Stimulated activated CD4-positive, alpha-beta T cell treated with anti-CD3 and anti-CD28 coated beads, Interleukin-2, amount 100 ng/mL, for 24 hours (primary cell): ENCODE data around the gene SYNPO2L.
A peak's percentile ranks its signal among the peaks of the same experiment; 100 is the strongest.
"Not testable (repeated sequence)": the region's sequence is repeated elsewhere in the genome, so short reads cannot be mapped to it uniquely, and the experiment has no call there.

ENCODE experiments used
- DNase-seq, 2 donors: peaks; one replicate each; pipeline ENCODE4 v3.0.0-alpha.2; 2020

SYNPO2L gene

GRCh38 chr10:73648975-73649829 lies 6.6 kb downstream of the SYNPO2L start:
- no peak for DNase-seq

- peak in 1 of 2 donors; percentile 5 for DNase-seq
Observed at GRCh38 chr10:73647875-73648651, 7.8 kb downstream of the SYNPO2L start.

GRCh38 chr10:73647211-73647874 lies 8.5 kb downstream of the SYNPO2L start:
- DNase-seq: peak; percentile 34 to 50

DNA sequence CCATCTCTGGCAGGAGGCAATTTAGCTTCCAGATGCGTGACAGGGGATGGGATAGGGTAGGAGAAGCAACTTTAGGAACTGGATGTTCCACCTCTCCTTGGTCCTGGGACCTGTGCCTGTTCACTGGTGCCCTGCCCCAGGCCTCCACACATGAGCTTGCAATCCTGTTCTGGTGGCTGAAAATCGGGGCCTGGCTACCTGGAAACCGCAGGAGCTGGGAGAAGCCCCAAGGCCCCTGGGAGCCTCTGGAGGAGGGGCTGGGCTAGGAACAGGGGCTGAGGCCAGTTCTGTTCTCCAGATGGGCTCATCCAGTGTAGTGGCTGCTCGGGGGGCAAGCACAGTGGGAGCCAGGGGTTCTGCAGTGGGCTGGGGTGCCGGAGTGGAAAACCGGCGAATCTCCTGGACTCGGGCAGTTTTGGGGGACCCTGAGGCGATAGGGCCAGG lies 9.2 kb downstream of the SYNPO2L start:
- no peak for DNase-seq

DNA sequence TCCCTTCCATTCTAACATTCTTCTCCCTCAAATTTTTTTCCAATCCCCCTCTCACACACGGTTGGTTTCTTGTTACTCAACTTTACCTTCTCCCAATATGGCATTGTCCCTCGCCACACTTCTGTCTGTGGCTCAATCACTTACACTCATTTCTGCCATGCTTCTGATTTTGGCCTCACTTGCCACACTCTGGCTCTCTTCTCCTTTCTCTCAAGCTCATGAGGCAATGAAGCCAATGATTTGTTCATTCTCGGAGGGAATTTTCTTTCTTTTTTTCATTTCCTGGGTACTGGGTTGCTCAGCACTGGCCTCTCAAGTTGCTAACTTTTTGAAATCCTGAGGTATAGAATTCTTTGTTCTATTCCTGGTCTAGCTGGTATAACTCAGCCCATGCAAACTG lies 10.6 kb downstream of the SYNPO2L start:
- DNase-seq: no peak

DNA sequence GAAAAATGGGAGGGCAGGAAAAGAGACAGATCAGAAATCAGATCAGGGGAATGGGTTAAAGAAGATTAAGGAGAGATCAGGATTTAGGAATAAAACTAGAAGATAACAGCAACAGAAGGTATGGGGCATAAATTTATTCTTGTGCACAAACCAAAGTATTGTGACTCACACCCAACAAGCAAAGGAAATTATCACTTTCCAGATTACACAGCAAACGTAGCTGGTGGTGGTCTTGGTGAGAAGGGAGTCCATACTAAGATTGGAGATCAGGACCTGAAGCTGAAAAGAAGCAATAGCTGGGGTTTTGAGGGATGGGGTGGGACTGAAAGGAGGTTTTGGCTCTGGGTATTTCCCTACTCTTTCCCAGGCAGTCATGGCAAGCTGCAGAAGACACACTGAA lies 11.1 kb downstream of the SYNPO2L start:
- no peak for DNase-seq

- DNase-seq: peak; percentile 32 to 45
Observed at GRCh38 chr10:73644015-73644743, 11.7 kb downstream of the SYNPO2L start.

DNA sequence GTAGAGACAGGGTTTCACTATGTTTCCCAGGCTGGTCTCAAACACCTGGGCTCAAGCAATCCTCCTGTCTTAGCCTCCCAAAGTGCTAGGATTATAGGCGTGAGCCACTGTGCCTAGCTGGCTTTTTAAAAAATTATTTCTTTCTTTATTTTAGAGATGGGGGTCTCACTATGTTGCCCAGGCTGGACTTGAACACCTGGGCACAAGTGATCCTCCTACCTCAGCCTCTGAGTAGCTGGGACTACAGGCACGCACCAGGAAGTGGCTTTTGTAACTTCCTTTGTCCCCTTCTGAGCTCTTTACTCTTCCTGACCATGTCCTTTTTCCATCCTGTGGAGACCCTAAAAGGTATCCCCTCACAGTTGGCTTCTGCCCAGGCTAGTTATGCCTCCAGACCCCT lies 12.5 kb downstream of the SYNPO2L start:
- DNase-seq: no peak

DNA sequence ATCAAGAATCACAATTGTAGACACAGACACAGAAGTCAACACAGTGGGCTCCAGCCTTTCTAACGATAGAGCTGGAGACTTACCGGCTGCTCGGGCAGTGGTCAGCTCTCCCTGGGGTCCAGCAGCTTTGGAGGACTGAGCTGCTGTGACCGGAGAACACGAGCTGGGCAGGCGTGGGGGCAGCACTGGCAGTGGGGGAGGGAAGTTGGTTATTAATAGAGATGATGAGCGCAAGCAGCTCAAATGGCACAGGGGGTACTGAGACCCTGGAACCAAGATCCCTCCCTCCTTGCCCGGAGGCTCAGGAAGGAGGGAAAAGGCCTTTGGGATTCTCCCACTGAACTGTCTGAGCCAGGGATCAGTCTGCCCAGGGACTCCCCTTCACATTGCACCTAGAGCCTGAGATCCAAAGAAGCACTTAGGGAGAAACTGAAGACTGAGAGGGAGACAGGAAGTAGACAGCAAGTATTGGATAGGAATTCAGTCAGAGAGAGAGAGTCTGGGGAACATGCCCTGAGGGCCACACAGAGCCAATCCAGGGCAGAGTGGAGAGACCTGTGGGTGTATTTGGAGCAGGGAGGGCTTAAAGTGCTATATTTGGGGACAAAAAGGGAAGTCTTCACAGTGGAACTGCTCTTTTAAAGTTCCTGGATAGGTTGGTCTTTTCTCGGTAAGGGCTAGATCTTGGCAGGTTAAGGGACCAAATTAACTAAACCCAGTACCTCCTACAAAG lies 14.3 kb downstream of the SYNPO2L start, which contains the start of gene MYOZ1:
Gene MYOZ1, minus strand, starts transcription at position 147 of the 733 bp plus-strand sequence. CDS start 1,457 bp downstream, outside the sequence.
- no peak for DNase-seq

DNA sequence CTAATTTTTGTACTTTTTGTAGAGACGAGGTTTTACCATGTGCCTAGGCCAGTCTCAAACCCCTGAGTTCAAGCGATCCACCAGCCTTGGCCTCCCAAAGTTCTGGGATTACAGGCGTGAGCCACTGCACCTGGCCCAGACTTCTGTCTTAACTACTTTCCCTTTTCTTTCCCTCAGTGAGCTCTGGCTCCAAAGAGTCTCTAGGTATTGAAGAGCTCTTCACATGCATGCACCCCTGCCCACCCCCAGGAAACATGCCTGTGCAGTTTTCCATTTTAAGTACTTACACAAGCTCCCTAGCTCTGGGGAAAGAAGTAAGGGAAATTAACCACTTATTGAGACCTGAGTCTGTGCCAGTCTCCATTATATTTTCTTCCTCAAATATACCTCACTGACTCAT lies 16.5 kb downstream of the SYNPO2L start:
- no peak for DNase-seq

GRCh38 chr10:73635781-73636180 lies 20.0 kb downstream of the SYNPO2L start:
- DNase-seq: no peak

GRCh38 chr10:73634421-73634820 lies 21.4 kb downstream of the SYNPO2L start:
- DNase-seq: no peak

DNA sequence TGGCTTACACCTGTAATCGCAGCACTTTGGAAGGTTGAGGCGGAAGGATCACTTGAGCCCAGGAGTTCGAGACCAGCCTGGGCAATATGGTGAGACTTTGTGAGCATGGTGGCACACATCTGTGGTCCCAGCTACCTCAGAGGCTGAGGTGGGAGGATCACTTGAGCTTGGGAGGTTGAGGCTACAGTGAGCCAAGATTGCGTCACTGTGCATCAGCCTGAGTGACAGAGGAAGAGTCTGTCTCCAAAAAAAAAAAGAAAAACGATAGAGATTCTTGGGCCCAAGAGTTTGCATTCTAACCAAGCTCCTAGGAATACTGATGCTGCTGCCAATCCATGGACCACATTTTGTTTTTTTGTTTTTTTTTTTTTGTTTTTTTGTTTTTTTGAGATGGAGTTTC lies 26.7 kb downstream of the SYNPO2L start:
- no peak for DNase-seq

DNA sequence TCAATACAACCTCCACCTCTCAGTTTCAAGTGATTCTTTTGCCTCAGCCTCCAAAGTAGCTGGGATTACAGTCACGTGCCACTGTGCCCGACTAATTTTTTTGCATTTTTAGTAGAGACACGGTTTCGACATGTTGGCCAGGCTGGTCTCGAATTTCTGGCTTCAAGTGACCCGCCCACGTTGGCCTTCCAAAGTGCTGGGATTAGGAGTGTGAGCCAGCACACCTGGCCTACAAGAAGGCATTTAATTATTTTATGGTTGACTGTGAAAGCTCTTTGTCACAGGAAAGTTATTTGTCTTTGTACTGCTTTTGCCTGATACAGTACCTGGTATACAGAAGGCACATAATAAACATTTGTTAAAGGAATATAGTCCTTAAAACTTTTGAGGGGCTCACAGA lies 27.4 kb downstream of the SYNPO2L start:
- DNase-seq: no peak

DNA sequence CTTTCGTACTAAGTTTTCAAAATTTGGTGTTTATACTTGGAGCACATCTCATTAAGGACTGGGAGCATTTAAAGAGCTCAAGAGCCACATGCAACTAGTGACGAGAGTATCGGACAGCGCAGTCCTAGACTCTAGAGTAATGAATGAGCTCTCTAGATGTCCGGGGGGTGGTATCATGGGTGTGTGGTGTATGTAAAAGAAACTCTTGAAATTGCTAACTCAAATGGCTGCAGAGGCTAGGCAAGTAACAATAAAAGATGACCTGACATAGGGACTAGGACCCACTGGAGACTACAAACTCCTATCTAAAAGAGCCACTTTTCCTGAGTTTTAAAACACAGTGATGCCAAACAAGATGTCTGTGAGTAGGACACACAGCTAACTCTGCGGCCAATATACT lies 28.5 kb downstream of the SYNPO2L start:
- DNase-seq: no peak

GRCh38 chr10:73625884-73626752 lies 29.7 kb downstream of the SYNPO2L start:
- peak; percentile 90 to 92 for DNase-seq

GRCh38 chr10:73625004-73625883 lies 30.6 kb downstream of the SYNPO2L start:
- peak; percentile 19 to 31 for DNase-seq

GRCh38 chr10:73623056-73623455 lies 32.8 kb downstream of the SYNPO2L start:
- no peak for DNase-seq

DNA sequence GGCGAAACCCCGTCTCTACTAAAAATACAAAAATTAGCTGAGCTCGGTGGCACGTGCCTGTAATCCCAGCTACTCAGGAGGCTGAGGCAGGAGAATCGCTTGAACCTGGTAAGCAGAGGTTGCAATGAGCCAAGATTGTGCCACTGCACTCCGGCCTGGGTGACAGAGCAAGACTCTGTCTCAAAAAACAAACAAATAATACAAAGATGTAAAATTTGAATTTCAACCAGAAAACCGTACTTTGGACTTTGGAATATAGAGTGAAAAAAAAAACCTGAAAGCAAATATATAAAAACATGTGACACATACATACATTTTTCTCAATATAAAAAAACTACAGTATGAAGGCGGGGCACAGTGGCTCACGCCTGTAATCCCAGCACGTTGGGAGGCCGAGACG lies 34.9 kb downstream of the SYNPO2L start:
- DNase-seq: not testable (repeated sequence)

GRCh38 chr10:73617143-73617542 lies 38.7 kb downstream of the SYNPO2L start:
- DNase-seq: not testable (repeated sequence)
